ENCODE measurements around the gene RNF213. TPM values are rescaled to one million over a fixed set of nuclear protein-coding genes. Genes with fewer than 3 reads are reported as not detected.

The RNF213 gene
- polyA plus RNA-seq, 1 of the 3 experiments (the other 2 are of a cell fraction) = 57.5 TPM

DNA sequence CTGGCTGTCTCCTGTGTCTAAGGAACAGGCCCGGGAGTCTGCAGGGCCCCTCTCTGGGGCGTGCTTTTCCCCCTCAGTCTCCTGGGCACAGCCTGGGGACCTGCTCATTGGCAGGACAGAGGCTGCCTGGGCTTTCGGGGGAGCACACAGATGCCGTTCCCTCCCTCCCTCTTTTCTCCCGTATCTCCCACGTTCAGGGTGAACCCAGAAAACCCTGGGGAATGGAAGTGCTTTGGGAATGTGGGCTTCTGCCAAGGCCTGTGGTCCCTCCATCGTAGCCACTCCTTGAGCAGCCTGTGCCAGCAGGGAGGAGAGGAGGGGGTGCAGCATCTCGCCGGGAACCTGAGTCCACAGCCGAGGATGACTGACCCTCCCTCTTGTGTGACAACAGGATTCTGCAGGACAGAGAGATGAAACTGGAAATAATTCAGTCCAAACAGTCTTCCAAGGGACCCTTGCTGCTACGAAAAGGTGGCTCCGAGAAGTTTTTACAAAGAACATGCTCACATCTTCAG, 52.0 kb downstream of the RNF213 start:
- H3K36me3 ChIP-seq (replicated peaks in 1 of 2; ENCODE audit: control insufficient read depth in 1 of 2, insufficient read depth in 2 of 2, low read length in 1 of 2) = peaks cover 46 to 55% of the 10 kb centered on the region in 2 experiments
- H3K4me3 ChIP-seq (ENCODE audit: low read depth in 2 of 2, low read length in 1 of 2) = no peak overlapping the region
- H4K20me1 ChIP-seq (ENCODE audit: insufficient read depth) = peaks cover 9% of the 10 kb centered on the region
- ChIA-PET POLR2A (no interaction called here), CTCF (no interaction called here)
- no peak overlapping the region for H3K4me2 ChIP-seq
- TF ChIP-seq TAF1 (IDR thresholded peaks at IDR 0.05; ENCODE audit: borderline replicate concordance, low read depth, low read length) = no peak
- no peak for TF ChIP-seq CHD2 (IDR thresholded peaks at IDR 0.05; ENCODE audit: low read length, partially characterized antibody)
- TF ChIP-seq RFX5 (IDR thresholded peaks at IDR 0.05; ENCODE audit: low read length) = no peak
- TF ChIP-seq, protein P1, sequence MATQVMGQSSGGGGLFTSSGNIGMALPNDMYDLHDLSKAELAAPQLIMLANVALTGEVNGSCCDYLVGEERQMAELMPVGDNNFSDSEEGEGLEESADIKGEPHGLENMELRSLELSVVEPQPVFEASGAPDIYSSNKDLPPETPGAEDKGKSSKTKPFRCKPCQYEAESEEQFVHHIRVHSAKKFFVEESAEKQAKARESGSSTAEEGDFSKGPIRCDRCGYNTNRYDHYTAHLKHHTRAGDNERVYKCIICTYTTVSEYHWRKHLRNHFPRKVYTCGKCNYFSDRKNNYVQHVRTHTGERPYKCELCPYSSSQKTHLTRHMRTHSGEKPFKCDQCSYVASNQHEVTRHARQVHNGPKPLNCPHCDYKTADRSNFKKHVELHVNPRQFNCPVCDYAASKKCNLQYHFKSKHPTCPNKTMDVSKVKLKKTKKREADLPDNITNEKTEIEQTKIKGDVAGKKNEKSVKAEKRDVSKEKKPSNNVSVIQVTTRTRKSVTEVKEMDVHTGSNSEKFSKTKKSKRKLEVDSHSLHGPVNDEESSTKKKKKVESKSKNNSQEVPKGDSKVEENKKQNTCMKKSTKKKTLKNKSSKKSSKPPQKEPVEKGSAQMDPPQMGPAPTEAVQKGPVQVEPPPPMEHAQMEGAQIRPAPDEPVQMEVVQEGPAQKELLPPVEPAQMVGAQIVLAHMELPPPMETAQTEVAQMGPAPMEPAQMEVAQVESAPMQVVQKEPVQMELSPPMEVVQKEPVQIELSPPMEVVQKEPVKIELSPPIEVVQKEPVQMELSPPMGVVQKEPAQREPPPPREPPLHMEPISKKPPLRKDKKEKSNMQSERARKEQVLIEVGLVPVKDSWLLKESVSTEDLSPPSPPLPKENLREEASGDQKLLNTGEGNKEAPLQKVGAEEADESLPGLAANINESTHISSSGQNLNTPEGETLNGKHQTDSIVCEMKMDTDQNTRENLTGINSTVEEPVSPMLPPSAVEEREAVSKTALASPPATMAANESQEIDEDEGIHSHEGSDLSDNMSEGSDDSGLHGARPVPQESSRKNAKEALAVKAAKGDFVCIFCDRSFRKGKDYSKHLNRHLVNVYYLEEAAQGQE (IDR thresholded peaks at IDR 0.05; ENCODE audit: low read depth, low read length) = no peak
- TF ChIP-seq, protein P2, sequence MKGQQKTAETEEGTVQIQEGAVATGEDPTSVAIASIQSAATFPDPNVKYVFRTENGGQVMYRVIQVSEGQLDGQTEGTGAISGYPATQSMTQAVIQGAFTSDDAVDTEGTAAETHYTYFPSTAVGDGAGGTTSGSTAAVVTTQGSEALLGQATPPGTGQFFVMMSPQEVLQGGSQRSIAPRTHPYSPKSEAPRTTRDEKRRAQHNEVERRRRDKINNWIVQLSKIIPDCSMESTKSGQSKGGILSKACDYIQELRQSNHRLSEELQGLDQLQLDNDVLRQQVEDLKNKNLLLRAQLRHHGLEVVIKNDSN (IDR thresholded peaks at IDR 0.05; ENCODE audit: borderline replicate concordance, low read depth) = no peak
- no peak for TF ChIP-seq GATA2 (CRISPR knock-in tag; IDR thresholded peaks at IDR 0.05)
- TF ChIP-seq GABPA (IDR thresholded peaks at IDR 0.05; ENCODE audit: low read depth) = no peak
- TF ChIP-seq, protein P3, sequence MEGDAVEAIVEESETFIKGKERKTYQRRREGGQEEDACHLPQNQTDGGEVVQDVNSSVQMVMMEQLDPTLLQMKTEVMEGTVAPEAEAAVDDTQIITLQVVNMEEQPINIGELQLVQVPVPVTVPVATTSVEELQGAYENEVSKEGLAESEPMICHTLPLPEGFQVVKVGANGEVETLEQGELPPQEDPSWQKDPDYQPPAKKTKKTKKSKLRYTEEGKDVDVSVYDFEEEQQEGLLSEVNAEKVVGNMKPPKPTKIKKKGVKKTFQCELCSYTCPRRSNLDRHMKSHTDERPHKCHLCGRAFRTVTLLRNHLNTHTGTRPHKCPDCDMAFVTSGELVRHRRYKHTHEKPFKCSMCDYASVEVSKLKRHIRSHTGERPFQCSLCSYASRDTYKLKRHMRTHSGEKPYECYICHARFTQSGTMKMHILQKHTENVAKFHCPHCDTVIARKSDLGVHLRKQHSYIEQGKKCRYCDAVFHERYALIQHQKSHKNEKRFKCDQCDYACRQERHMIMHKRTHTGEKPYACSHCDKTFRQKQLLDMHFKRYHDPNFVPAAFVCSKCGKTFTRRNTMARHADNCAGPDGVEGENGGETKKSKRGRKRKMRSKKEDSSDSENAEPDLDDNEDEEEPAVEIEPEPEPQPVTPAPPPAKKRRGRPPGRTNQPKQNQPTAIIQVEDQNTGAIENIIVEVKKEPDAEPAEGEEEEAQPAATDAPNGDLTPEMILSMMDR (IDR thresholded peaks at IDR 0.05) = no peak
- no peak for TF ChIP-seq YY1 (IDR thresholded peaks at IDR 0.05; ENCODE audit: low read depth)
- 91% methylated on average over 10 of the region's 12 CpGs for WGBS (ENCODE audit: low lambda C conversion rate)
- H3K79me2 ChIP-seq (ENCODE audit: insufficient read depth) = peaks cover 15% of the 10 kb centered on the region; the same call in 1 of the 2 replicates
- H3K9me2 ChIP-seq = no peaks in the 10 kb centered on the region
- H3K9me3 ChIP-seq = no peaks in the 10 kb centered on the region
- H3F3A ChIP-seq (replicated peaks; ENCODE audit: insufficient read depth) = peaks cover 19% of the 10 kb centered on the region
- no peaks in the 10 kb centered on the region for H3K27me3 ChIP-seq (ENCODE audit: insufficient read depth)
- H2AFZ ChIP-seq (ENCODE audit: low read depth) = no peak overlapping the region
- no peaks in the 10 kb centered on the region; a peak in 1 of 4 replicates for H3K4me1 ChIP-seq (ENCODE audit: control insufficient read depth in 1 of 2, insufficient read depth in 2 of 2, low read depth in 1 of 2, low read length in 1 of 2)
- H3K27ac ChIP-seq (ENCODE audit: low read depth in 2 of 2, low read length in 1 of 2) = no peak overlapping the region
- DNase-seq = no peak
- H3K9ac ChIP-seq = no peak overlapping the region

Data from SK-N-SH (cell line).